Activated T-cell treated with anti-CD3 and anti-CD28 coated beads for 48 hours (primary cell): ENCODE data around the gene LENG1.

Experiments used
- DNase-seq: peaks from one replicate; pipeline ENCODE4 v3.0.0-alpha.2; 2020; ENCODE audit warnings: low read depth

LENG1 gene

GRCh38 chr19:54108496-54108895 lies 51.0 kb downstream of the LENG1 start:
- DNase-seq, result no peak

- DNase-seq, result no peak
Measured at GRCh38 chr19:54107876-54108490, 51.5 kb downstream of the LENG1 start.

- no peak for DNase-seq
Measured at GRCh38 chr19:54106716-54107115, 52.8 kb downstream of the LENG1 start.

- no peak for DNase-seq
Measured at GRCh38 chr19:54105796-54106195, 53.7 kb downstream of the LENG1 start.
